ENCODE results near the gene TLN1.

Gene TLN1

DNA sequence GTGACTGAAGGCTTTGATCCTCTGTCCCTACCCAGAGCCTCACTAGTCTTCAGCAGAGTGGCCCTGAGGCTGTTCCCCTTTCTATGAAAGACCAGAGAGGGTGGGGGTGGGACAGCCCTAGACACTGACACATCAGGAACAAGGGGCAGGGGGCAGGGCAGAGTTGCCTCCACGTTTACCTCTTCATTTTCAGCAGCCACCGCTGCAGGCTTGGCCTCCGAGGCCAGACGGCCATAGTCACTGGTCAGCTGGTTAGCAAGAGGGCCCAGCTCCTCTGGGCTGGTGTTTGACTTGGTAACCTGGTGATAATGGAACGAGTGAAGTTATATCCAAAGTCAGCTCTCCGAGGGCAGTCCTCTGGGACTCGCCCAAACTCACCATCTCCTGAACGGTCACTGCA is 26.6 kb downstream of the TLN1 start:
- DNase-seq (ENCODE audit: low spot score), result no peak

DNA sequence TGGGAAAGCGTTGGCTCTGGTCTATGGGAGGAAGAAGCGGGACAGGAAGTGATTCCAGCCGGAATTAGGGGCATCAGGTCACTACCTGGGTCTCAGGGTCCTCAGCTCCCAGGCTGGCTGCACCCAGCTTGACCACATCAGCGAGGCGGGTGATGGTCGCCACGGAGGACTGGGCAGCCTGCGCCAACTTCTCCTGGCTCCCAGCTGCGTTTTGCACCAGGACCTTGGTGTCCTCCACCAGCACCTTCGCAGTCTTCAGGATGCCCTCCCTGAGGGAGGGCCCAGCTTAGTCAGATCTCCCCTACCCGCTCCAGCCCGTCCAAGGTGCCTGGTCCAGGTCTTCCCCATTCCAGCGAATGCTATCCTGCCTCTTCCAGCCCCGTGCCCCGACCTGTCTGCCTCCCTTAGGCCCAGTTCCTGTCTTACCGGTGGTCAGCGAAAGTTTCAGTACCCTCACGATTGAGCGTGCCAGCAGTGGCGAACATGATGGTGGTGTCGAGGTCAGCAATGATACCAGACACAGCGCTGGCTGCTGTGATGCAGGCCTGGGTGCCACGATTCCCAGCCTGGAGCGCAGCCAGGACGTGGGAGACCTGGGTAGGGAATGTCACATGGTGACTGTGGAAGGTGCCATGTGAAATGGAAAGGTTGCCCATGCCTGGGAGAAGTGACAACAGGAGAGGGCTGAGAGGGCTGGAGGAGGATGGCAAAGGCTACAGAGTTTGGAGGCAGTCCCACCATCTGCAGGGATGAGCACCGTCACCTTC is 27.9 kb downstream of the TLN1 start:
- DNase-seq (ENCODE audit: low spot score), result no peak

DNA sequence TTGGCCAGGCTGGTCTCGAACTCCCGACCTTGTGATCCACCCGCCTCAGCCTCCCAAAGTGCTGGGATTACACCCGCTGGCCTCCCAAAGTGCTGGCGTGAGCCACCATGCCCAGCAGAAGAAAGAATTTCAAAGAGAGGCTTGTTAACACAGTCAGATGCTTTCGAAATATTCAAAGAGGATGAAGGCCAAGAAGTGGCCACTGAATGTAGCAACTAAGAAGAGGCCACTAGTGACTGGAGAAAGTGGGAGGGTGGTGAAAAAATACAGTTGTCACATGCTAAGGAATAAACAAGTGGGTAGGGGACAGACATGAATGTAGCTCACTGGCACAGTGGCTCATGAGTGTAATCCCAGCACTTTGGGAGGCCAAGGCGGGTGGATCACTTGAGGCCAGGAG is 29.3 kb downstream of the TLN1 start:
- DNase-seq (ENCODE audit: low spot score), result no peak

DNA sequence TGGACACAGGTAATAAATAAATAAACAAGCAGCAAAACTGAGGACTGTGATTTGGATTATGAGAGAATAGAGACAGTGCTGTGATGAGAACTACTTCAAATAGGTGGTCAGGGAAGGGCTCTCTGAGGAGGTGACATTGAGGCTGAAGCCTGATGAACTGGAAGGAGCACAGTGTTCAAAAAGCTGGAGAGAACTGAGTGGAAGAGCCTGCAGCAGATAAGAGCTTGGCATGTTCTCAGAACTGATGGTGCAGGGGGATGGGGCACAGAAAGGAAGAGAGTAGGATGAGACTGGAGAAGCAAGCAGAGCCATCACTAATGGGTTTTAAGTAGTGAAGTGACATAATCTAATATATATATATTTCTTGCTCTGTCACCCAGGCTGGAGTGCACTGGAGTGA is 31.1 kb downstream of the TLN1 start:
- DNase-seq (ENCODE audit: low spot score), result no peak

DNA sequence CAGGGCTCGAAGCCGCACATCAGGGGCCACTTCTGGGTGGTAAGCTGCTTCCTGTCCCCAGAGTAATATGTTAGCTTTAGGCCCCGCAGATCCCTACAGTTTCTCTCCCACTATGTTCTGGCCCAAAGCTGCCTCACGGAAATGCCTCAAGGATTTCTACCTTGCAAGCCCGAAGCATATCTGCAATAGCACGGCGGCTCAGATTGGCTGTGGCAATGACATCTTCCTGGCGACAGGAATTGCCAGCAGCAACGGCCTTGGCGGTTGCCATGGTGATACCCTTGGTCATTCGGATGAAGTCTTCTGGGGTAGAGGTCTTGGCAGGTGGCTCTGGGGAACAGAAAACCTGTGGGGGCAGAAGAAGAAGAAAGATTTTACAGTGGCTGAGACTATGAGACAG is 32.0 kb downstream of the TLN1 start:
- DNase-seq (ENCODE audit: low spot score), result no peak

DNA sequence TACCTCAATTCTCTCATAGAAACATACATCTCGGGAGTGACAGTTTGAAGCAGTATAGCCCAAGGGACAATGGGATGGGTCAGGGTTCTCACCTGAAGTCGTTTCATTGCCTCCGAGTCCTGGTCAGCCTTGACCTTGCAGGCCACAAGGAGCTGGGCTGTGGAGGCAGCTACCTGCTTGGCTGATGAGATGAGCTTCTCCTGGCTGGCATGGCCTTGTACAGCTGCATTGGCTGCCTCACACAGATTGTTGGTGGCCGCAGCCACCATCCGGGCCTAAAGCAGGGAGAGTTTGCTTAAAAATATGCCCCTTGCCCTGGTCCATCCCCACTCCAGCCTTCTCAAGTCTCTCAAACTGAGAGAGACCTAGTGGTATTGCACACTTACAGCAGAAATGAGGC is 33.8 kb downstream of the TLN1 start:
- no peak for DNase-seq (ENCODE audit: low spot score)

DNA sequence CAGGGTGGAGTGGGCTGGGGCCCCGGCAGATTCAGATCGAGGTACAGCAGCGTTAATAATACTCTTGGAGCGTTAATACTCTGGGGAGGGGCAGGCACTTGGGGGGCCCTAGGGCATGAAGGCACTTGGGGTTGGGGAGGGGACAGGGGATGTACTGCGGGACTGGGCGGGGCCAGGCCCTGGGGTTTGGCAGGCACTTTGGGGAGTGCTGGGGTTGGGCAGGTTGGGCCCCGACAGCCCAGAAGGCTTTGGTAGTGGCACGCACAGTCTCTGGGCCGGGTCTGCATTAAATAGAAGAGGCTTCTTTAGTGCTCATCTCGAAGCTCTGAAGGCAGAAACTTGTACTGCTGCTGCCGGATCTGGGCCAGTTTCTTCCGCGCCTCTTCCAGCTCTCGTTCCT is 34.5 kb downstream of the TLN1 start:
- no peak for DNase-seq (ENCODE audit: low spot score)

DNA sequence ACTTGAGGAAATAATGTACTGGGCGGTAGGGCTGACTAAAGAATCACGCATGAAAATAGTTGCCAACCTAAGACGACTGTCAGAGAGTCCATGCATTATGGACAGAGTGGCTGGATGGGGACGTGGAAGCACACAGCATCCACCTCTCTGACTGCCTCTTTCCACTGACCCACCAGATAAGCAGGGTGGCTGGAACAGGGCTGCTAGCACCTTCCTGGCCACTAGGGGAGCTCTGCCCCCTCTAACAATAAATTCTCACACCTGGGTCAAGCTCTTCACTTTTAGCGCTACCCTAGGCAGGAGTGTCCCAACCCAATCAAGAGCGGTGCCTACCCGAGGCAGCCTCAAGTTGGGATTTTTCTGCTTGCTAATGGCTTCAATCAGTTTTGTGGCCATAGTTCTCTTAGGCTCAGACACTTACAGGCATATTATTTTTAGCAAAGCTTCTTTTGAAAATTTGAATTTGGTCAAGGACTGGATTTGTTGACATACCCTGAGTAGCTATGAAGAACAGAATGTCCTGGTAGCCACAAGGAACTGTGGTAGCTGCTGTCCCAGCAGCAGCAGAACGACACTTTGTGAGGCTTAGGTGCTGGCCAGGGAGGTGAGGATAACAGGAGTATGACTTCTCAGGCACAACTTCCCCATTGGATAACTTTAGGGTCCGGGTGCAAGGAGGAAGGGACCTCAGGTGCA is 35.3 kb downstream of the TLN1 start:
- peak; percentile 48 for DNase-seq (ENCODE audit: low spot score)

DNA sequence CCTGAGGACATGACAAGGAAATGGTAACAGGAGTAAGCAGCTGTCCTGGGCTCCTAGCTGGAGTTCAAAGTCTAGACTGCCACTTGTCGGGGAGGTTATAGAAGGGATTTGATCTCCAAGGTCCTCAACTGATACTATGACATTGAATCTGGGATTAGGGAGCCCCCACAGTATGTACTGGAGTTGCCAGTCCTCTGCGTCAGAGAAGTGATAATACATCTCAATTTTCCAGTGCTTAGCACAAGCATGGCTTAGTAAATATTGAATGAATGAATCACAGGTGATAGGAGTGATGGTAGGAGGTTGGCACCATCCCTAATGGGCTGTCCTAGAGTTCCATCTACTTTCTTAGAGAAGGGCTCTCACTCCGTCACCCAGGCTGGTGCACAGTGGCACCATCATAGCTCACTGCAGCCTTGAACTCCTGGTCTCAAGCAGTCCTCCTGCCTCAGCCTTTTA is 36.0 kb downstream of the TLN1 start:
- no peak for DNase-seq (ENCODE audit: low spot score)

DNA sequence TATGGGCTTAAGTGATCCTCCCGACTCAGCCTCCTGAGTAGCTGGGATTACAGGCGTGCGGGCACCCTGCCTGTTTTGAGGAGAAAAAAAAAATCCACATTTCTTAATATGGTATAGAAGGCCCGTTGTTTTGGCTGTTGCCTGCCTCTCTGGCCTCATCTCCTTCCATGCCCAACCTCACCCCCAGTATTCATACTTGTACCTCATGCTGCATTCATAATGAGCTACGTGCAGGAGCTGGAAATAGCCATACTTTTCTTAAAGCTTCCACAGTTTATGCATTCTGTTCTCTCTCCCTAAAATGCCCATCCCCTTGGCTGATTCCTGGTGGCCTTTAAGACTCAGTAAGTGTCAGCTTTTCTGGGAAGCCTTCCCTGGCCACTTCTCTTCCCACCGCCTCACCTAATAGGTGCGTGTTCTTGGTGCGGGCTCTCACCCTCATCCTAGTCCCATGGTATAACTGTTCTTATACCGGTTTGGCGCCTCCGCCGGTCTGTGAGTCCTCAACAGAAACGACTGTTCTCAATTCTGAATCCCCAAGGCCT is 40.2 kb downstream of the TLN1 start:
- DNase-seq (ENCODE audit: low spot score), result no peak

DNA sequence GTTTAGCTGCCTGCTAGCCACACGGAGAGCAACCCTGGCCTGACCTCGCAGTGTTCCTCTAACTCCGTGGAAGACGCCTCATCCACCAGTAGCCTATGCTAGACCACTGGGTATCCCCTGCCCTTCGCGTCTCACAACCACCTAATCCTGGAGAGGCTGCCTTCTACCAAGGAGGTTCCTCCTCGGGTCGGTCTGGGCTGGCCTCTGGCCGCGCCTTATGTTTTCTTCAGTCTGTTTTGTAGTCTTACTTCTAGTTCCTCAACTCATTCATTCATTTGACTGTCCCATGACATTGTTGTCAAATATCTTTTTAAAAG is 40.7 kb downstream of the TLN1 start:
- DNase-seq (ENCODE audit: low spot score), result no peak

DNA sequence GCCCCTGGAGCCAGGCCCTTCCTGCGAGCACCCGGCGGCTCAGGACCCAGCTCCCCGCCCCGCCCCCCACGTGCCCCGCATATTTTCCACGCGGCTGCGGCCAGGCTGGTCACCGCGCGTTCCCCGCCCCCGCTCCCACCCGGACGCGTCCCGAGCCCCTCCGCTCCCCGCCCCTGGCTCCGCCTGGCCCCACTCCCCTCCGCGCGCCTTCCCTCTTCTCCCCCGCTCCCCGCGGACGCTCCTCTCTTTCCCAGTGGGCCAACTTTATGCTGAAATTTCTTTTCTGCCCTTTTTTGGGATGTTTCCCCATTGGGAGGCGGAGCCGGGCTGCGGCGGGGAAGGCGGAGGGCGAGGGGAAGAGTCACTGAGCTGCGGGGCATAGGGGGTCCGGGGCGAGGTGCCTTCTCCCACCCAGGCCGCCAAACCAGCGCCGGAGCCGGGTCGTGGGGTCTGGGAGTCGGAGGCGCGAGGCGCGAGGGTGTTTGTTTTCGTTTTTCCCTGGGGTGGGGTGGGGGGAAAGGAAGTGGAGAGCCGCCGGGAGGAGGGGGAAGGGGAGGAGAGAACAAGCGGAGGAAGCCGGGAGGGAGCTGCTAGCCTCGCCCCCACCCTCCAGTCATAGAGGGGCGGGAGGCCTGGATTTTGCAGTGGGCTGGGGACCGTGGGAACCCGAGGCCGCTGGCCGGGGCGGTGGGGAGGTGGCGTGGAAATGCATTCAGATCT is 41.2 kb downstream of the TLN1 start:
- DNase-seq (ENCODE audit: low spot score), result peak; percentile 55

DNA sequence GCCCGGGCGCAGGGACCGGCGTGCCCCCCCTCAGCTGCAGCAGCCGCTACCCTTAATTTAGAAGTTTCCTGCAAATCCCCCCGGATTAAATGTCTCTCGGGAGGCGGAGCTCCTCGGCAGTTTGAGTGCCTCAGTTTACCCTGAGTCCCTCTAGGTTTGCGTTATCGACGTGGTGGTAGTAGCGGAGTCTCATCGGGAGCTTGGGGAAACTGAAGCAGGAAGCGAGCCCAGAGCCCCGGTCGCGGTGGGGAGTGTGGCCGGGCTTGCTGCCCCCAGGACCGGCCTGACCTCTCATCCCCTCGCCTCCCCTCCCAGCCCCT is 41.7 kb downstream of the TLN1 start:
- no peak for DNase-seq (ENCODE audit: low spot score)

DNA sequence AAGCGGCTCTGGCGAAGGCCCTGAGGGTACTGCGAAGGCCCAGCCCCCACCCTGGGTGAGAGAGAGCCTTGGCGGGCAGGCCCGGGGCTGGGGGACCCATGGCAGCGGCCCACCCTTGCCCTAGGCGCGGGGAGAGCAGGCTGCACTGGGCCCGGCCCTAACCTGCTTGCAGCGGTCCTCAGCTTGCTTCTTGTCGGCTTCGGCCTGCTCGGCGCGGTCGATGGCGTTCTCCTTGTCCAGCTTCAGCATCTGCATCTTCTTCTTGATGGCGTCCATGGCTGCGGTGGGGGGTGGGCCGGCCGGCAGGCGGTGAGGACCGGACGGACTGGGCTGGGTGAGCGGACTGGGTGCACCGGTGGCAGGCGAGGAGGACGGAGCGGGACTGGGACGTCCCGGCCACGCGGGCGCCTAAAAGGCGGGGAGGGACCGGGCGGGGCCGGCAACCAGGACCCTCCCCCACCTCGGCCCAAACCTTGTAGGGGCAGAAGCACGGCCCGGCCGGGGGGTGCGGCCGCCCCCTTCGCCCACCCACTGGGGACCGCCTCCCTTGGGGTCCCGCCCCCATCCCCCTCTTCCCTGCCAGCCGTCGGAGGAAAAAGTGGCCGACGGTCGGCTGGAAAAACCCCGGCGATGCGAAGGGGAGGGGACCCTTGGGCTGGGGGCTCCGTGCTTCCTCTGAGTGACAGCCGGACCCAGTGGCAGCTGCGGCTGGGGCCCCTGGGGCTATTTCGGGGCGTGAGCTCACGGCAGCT is 42.3 kb downstream of the TLN1 start, which contains the start of gene TPM2:
Gene TPM2 (minus strand): TSS at position 384 of the 752 bp plus-strand sequence. CDS start 108 bp downstream, at position 276.
- no peak for DNase-seq (ENCODE audit: low spot score)

DNA sequence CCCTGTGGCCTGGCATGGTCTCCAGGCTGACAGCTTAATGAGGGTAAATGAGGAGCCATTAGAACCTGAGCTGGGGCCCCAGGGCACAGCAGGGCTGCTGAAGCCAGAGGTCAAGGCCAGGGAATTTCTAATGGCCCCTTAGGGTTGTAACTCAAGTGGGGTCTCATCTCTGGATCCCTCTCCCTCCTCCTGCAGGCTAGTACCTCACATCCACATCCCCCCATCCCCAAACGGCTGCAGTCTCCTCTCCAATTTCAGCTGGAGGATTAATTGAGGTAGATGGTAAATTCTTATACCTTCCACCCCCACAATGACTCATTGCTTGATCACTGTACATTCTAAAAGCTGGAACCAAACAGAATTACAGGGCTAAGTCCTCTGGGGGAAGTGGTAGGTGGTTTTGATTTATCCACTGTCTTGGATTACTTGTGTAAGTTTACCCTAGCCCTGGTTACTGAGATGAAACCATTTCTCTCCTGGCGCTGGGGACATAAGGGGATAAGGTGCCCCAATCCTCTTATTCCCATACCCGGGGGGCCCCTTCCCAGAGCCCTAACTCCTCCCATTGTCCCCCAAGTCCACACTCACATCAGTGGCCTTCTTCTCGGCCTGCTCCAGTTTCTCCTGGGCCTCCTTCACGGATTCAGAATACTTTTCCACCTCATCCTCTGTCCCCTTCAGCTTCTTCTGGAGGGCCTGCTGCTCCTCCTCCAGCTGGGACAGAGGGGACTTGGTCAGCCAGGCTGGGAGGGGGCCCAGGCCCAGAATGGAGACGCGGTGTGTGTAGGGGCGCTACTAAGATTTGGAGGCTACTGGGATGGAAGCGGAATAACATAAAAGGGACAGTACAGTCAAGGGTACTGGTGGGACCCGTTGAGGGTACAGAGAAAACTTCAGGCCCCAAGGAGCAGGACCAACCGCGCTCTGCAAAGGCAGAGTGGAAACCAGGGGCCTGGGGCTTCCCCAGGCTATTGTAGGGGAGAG is 43.1 kb downstream of the TLN1 start:
- DNase-seq (ENCODE audit: low spot score), result peak; percentile 89

DNA sequence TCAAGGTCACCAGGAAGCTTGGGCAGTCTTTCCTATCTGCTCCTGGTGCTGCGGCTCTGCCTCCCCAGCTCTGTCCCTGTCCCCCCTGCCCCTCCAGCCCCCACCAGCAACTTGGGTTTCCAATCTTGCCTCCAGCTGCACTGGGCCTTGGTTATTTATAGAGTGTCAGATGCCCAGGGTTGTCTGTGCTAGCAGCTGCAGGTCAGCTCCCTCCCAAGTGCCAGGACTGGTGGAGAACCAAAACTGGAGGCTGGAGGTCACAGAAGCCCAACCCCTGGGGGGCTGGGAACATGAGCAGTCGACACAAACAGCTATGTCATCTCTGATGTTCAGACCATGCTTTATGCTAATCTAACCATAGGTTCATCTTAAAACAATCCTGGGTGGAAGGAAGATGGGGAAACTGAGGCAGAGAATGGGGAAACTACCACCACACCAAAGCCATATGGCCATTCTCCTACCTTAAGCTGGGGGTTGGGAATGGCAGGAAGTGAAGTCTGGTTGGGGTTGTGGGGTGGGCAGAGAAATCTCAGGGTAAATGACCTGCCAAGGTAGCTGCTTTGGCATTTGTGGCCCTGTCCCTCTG is 43.9 kb downstream of the TLN1 start:
- no peak for DNase-seq (ENCODE audit: low spot score)

DNA sequence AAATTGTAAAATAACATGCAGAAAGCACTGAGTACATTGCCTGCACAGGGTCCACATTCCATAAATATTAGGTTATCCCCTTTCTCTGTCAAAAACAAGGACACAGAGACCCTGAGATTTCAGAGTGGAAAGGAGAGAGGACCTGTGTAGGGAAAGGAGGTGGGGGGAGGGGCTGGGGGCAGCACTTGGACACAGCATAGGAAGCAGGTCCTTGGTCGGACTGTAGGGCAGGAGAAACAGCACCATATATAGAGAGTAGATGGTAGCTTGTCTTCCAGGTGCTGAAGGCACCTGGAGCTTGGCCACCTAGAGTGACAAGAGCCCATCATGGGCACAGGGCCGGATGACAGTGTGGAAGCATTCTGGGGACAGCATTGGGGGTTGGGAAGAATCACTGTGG is 44.7 kb downstream of the TLN1 start:
- no peak for DNase-seq (ENCODE audit: low spot score)

DNA sequence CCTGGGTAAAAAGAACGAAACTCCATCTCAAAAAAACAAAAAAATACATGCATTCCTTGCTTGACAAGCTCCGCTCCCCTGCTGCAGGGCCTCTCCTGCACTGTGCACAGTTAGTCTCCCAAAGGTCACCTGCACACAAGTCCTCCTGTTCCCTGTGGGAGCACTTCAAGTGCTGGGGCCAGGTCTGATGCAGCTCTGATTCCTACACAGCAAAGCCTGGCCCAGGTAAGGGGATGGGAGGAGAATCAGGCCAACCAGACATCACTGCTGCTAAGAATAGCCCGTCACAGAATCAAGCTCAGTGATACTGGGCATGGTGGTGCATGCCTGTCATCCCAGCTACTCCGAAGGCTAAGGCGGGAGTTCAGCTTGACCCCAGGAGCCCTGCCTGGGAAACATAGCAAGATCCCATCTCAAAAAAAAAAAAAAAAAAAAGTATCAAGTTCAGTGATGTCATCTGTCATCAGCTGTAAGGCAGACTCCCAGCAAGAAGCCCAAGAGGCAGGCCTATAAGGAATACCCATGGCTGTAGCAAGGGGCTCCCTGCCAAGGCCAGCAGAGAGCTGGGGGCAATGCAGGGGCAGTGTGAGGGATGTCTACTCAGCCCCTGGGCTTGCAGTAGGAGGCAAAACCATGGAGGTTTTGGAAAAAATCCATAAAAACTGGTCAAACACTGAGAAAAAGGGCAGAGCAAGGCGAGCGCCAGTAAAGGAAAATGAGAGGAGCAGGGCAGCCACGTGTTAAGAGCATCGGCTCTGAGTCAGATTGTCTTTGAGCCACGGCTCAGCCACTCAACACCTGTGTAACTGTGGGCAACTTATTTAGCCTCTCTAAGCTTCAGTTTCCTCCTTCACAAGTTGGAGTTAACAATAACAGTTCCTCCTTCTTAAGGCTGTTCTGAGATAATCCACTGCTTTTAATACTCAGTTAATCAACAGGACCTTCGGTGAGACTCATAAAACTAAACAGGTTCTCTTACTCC is 45.5 kb downstream of the TLN1 start:
- DNase-seq (ENCODE audit: low spot score), result no peak

DNA sequence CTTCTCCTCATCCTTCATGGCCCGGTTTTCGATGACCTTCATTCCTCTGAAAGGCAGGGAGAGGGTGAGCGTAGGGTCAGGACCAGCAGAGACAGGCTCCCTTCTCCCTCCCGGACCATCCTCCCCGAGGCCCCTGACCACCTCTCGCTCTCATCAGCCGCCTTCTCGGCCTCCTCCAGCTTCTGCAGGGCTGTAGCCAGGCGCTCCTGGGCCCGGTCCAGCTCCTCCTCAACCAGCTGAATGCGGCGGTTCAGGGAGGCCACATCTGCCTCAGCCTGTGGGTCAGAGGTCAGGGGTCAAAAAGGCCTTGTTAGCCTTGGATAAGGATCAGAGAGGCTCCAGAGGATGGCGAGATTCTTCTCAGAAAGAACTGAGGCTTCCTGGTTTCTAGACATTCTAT is 46.5 kb downstream of the TLN1 start:
- no peak for DNase-seq (ENCODE audit: low spot score)
